GM12801 (cell line): ENCODE data around the gene OTOL1.

Experiments used
- TF ChIP-seq, protein P1 (sequence below): IDR thresholded peaks from one replicate; pipeline ENCODE4 v1.5.1; 2011; ENCODE audit warnings: control low read depth; ENCODE audit not compliant: insufficient read length; ENCODE audit errors: extremely low read depth

The OTOL1 gene

DNA sequence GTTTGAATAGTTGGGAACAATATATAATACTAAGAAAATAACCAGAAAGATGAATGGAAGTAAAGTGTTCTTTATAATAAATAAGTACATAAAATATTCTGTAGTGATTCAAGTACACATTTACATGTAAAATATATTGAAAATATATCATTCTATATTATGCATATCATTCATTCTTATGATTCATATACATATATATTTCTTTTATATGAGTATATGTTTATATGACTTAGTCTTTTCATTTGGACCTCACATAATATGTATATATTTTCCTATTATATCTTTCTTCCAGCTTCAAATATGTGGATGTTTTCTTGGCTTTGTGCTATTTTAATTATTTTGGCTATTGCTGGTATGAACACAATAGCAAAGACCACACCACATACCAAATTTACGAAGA, at the start of gene OTOL1:
OTOL1 (plus strand) TSS at position 301 of the 400 bp plus-strand sequence; CDS start at position 301, 0 bp downstream.
- TF ChIP-seq, protein P1, sequence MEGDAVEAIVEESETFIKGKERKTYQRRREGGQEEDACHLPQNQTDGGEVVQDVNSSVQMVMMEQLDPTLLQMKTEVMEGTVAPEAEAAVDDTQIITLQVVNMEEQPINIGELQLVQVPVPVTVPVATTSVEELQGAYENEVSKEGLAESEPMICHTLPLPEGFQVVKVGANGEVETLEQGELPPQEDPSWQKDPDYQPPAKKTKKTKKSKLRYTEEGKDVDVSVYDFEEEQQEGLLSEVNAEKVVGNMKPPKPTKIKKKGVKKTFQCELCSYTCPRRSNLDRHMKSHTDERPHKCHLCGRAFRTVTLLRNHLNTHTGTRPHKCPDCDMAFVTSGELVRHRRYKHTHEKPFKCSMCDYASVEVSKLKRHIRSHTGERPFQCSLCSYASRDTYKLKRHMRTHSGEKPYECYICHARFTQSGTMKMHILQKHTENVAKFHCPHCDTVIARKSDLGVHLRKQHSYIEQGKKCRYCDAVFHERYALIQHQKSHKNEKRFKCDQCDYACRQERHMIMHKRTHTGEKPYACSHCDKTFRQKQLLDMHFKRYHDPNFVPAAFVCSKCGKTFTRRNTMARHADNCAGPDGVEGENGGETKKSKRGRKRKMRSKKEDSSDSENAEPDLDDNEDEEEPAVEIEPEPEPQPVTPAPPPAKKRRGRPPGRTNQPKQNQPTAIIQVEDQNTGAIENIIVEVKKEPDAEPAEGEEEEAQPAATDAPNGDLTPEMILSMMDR = no peak

DNA sequence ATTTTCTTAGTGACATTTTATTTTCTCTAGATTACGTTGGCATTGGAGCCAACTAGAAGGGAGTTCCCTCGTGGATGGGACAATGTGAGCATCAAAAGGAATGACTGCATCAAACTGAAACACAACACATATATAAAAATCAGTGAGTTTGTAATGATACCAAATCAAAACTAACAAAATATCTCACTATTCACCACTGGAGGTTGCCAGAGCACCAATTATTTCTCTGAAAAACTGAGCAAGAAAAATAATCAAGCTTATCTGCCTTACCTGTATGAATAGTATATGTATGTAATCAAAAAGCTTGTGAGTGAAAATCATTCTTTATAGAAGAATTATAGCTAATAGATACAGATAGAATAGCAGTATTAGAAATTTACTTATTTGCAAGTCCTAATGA, 46.8 kb upstream of the OTOL1 start:
- TF ChIP-seq, protein P1 = no peak

DNA sequence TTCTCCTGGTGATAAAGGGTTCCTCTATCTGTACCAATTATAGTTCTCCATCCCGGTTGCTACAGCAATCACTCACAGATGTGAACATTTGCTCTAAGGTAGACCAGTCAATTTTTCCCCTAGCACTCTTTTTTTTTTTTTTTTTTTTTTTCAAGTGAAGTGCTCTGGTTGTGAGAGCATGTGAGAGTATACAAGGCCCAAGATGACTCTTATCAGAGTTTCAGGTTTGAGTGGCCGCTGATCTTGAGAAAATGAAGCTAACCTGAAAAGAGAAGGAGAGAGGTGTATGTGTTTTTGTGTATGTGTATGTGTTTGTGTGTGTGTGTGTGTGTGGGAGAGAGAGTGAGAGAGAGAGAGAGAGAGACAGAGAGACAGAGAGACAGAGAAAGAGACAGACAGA, 44.4 kb upstream of the OTOL1 start:
- TF ChIP-seq, protein P1 = no peak

DNA sequence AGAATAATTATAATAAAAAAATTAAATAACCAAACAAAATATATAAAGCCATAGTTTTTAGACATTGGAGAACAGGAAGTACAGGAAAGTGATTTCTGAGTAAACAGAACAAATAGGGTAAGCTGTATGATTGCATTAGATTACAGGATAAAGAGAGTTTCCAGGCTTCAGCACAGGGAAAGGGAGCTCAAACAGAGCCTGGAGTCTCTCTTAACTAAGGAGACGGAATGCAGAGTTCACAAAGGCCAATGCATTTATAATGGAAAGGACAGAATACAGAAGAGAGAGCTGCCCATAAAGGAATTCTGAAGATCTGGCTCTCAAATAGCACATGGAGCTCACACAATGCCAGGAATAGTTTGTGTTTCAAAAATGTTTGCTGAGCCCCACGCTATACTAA, 42.0 kb upstream of the OTOL1 start:
- TF ChIP-seq, protein P1 = no peak

DNA sequence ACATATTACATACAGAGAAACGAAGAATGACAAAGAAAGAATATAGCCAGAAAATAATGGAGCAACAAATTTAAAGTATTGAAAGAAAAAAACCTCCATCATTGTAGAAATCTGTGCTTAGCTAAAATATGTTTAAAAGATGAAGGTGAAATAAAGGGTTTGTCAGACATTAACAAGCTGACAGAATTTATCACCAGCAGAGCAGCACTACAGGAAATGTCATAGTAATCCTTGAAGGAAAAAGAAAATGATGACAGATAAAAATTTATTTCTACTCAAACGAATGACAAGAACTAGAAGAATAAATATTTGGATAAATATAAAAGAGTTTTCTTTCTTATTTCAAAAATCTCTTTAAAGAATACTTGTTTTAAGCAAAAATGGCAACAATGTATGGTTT, 40.6 kb upstream of the OTOL1 start:
- TF ChIP-seq, protein P1 = no peak

DNA sequence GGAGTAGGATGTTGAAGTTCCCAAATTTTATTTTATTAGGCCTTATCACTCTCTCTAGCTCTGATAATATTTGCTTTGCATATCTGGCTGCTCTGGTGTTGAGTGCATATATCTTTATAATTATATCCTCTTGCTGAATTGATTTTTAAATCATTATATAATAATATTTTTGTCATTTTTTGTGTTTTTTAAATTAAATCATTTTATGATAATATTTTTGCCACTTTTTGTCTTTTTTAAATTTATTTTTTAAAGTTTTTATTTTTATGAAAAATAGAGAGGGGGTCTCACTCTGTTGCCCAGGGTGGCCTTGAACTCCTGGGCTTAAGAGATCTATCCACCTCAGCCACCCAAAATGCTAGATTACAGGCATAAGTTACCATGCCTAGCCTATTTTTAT, 34.5 kb upstream of the OTOL1 start:
- TF ChIP-seq, protein P1 = no peak

DNA sequence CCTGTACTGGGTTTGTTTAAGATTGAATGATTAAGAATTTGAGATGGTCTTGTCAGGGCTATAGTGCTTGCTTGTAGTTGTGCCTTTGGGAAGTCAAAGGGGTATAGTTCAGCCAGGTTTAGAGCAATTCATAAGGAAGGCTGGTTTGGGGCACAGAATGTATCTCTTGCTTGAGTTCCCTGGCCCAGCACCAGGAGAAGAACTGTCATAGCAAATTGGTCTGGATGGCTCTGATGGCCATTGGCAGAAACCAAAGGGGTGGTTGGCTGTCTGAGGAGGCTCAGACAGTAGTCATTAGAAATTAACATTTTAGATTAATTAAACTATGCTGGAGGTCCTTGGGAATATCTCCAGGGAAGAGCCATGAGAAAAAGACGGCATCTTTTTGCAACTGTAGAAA, 25.4 kb upstream of the OTOL1 start:
- TF ChIP-seq, protein P1 = no peak

DNA sequence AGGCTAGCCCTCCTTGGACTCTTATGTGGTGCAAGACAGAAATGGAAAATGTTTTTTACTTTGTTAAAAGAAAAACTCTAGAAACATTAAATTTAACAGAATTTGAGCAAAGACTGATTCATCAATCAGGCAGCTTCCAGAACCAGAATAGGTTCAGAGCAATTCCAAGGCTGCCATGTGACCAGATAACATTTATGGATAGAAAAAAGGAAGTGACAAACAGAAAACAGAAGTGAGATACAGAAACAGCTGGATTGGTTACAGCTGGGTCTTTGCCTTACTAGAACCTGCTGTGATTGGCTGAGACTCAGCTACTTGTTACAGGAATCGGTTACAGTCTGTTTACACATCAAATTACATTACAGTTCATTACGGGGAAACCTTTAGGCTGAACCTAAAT, 22.5 kb upstream of the OTOL1 start:
- TF ChIP-seq, protein P1 = no peak
